SK-N-SH (cell line): ENCODE measurements around the gene KRT71.

Experiments
- CTCF ChIP-seq: fragments of 200-600 bp; sonication (generic); IDR thresholded peaks from 2 replicates; pipeline ENCODE4 v1.6.1; 2017; ENCODE audit warnings: antibody characterized with exemption, mild to moderate bottlenecking, moderate library complexity
- EP300 ChIP-seq, 2 experiments: IDR thresholded peaks; 2 replicates each; pipeline versions ENCODE4 v1.4.0 to v1.6.1; 2012; ENCODE audit warnings: borderline replicate concordance in 1 of 2, low read depth in 1 of 2, low read length in 1 of 2
- EZH2phosphoT487 ChIP-seq: fragments of 200-600 bp; sonication (generic); IDR thresholded peaks from 2 replicates; pipeline ENCODE4 v1.6.1; 2017; ENCODE audit warnings: low read depth, mixed run types, mild to moderate bottlenecking, antibody characterized with exemption, moderate library complexity, borderline replicate concordance
- FOXM1 ChIP-seq: IDR thresholded peaks from 2 replicates; pipeline ENCODE4 v1.4.0; 2012; ENCODE audit warnings: low read depth, mild to moderate bottlenecking
- GATA2 ChIP-seq: sonication (generic); formaldehyde crosslinking; IDR thresholded peaks from 2 replicates; pipeline ENCODE4 v1.5.0; 2020; ENCODE audit warnings: mild to moderate bottlenecking, missing genetic modification reagents
- IRF3 ChIP-seq: fragments of 150-350 bp; IDR thresholded peaks from 2 replicates; pipeline ENCODE4 v1.6.1; 2016; ENCODE audit warnings: mild to moderate bottlenecking, low read depth, low read length
- POLR2AphosphoS5 ChIP-seq: IDR thresholded peaks from 2 replicates; pipeline ENCODE4 v1.6.1; 2012; ENCODE audit warnings: low read depth, low read length
- RAD21 ChIP-seq: IDR thresholded peaks from 2 replicates; pipeline ENCODE4 v1.6.1; 2012; ENCODE audit warnings: mild to moderate bottlenecking, low read length
- RXRA ChIP-seq: IDR thresholded peaks from 2 replicates; pipeline ENCODE4 v1.4.0; 2012; ENCODE audit warnings: low read depth, mild to moderate bottlenecking, borderline replicate concordance
- TAF1 ChIP-seq: IDR thresholded peaks from 2 replicates; pipeline ENCODE4 v1.6.1; 2012; ENCODE audit warnings: low read depth, mild to moderate bottlenecking, low read length, moderate library complexity, borderline replicate concordance
- USF2 ChIP-seq: fragments of 150-350 bp; IDR thresholded peaks from 2 replicates; pipeline ENCODE4 v1.6.1; 2017; ENCODE audit warnings: antibody characterized with exemption, low read length, low read depth, borderline replicate concordance
- YY1 ChIP-seq: IDR thresholded peaks from 2 replicates; pipeline ENCODE4 v1.4.0; 2012; ENCODE audit warnings: low read depth, mild to moderate bottlenecking
- ZBTB33 ChIP-seq: IDR thresholded peaks from 2 replicates; pipeline ENCODE4 v1.4.0; 2012; ENCODE audit warnings: low read depth, borderline replicate concordance
- TF ChIP-seq, protein P1 (sequence below): IDR thresholded peaks from 2 replicates; pipeline ENCODE4 v1.4.0; 2012; ENCODE audit warnings: low read depth

- TF ChIP-seq TAF1, result no peak
- TF ChIP-seq CTCF, result no peak
- TF ChIP-seq YY1, result no peak
- TF ChIP-seq RXRA, result no peak
- no peak for TF ChIP-seq RAD21
- TF ChIP-seq USF2, result no peak
- TF ChIP-seq, protein P1, sequence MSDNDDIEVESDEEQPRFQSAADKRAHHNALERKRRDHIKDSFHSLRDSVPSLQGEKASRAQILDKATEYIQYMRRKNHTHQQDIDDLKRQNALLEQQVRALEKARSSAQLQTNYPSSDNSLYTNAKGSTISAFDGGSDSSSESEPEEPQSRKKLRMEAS, result no peak
- no peak for TF ChIP-seq EZH2phosphoT487
- TF ChIP-seq GATA2 (CRISPR knock-in tag), result no peak
- no peak for TF ChIP-seq POLR2AphosphoS5
- no peak for TF ChIP-seq FOXM1
- TF ChIP-seq ZBTB33, result no peak
- no peak for TF ChIP-seq EP300 (IDR thresholded peaks at IDR 0.05; ENCODE audit: borderline replicate concordance in 1 of 2, low read depth in 1 of 2, low read length in 1 of 2)
- no peak for TF ChIP-seq IRF3
Measured at GRCh38 chr12:52515319-52515646, 37.7 kb downstream of the KRT71 start.
